Keratinocyte (primary cell): ENCODE results near the gene SMCO1.
A peak's percentile ranks its signal among the peaks of the same experiment; 100 is the strongest.

Experiments
- CTCF ChIP-seq, 3 experiments: IDR thresholded peaks in 1 of 3; conservative IDR thresholded peaks in 1 of 3; optimal IDR thresholded peaks in 1 of 3; 2 replicates in 2 of 3; 3 replicates in 1 of 3; pipeline versions ENCODE3 to v1.5.1; 2011; ENCODE audit warnings: low read length in 3 of 3, mild to moderate bottlenecking in 3 of 3, moderate library complexity in 2 of 3, control low read depth in 1 of 3, inconsistent platforms in 1 of 3; ENCODE audit not compliant: insufficient read depth in 2 of 3; ENCODE audit errors: extremely low read depth in 1 of 3
- EZH2 ChIP-seq: IDR thresholded peaks from one replicate; pipeline ENCODE4 v1.6.1; 2012; ENCODE audit warnings: inconsistent platforms, mild to moderate bottlenecking, low read length, moderate library complexity

DNA sequence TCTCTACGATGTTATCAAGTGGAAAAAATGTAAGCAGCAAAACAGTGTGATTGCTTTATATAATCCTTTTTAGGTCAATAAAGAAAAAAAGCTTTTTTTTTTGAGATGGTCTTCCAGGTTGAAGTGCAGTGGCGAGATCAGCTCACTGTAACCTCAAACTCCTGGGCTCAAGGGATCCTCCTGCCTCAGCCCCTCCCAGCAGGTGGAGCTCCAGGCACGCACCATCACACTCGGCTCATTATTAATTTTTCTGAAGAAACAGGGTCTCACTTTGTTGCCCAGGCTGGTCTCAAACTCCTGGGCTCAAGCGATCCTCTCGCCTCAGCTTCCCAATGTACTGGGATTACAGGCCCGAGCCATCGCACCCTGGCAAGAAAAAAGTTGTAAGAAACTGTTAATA, 28.9 kb downstream of the SMCO1 start:
- TF ChIP-seq CTCF (optimal IDR thresholded peaks at IDR 0.05 in 1 of 3, IDR thresholded peaks at IDR 0.05 in 1 of 3, conservative IDR thresholded peaks at IDR 0.05 in 1 of 3; ENCODE audit: extremely low read depth in 1 of 3, insufficient read depth in 2 of 3, low read length in 3 of 3) (peak; percentile 36 to 58 (median 39)), EZH2 (no peak)
